SK-N-SH treated with all-trans-retinoic acid at 6 μM for 48 hours (cell line): Measurements from ENCODE around the gene MGAT5B.

Experiments used
- BACH2 ChIP-seq: fragments of 250-450 bp; sonication (Bioruptor Pico); IDR thresholded peaks from 2 replicates; pipeline ENCODE4 v1.9.0; 2021; ENCODE audit warnings: mild to moderate bottlenecking, borderline replicate concordance
- TSHZ2 ChIP-seq: fragments of 250-450 bp; sonication (Bioruptor Pico); IDR thresholded peaks from 2 replicates; pipeline ENCODE4 v1.5.0; 2020; ENCODE audit warnings: mild to moderate bottlenecking, moderate library complexity
- ZNF565 ChIP-seq: fragments of 450-650 bp; formaldehyde crosslinking; conservative IDR thresholded peaks from 2 replicates; pipeline ENCODE4 v1.5.0; 2020; ENCODE audit warnings: low read depth, mild to moderate bottlenecking, moderate library complexity
- ZNF70 ChIP-seq: fragments of 450-650 bp; formaldehyde crosslinking; IDR thresholded peaks from 2 replicates; pipeline ENCODE4 v1.5.0; 2020; ENCODE audit warnings: mild to moderate bottlenecking, moderate library complexity
- ZNF8 ChIP-seq: fragments of 450-650 bp; formaldehyde crosslinking; IDR thresholded peaks from 2 replicates; pipeline ENCODE4 v1.5.0; 2020; ENCODE audit warnings: mild to moderate bottlenecking, moderate library complexity
- TF ChIP-seq, protein P1 (sequence below): fragments of 250-450 bp; sonication (Bioruptor Pico); IDR thresholded peaks from 2 replicates; pipeline ENCODE4 v1.8.0; 2020; ENCODE audit warnings: mild to moderate bottlenecking, moderate library complexity, borderline replicate concordance
- TF ChIP-seq, protein P2 (sequence below): fragments of 250-450 bp; sonication (Bioruptor Pico); IDR thresholded peaks from 2 replicates; pipeline ENCODE4 v1.8.0; 2021; ENCODE audit warnings: low read depth, mild to moderate bottlenecking, moderate library complexity, borderline replicate concordance

GRCh38 chr17:76845541-76846017 is 22.6 kb upstream of the MGAT5B start:
- TF ChIP-seq, protein P1, sequence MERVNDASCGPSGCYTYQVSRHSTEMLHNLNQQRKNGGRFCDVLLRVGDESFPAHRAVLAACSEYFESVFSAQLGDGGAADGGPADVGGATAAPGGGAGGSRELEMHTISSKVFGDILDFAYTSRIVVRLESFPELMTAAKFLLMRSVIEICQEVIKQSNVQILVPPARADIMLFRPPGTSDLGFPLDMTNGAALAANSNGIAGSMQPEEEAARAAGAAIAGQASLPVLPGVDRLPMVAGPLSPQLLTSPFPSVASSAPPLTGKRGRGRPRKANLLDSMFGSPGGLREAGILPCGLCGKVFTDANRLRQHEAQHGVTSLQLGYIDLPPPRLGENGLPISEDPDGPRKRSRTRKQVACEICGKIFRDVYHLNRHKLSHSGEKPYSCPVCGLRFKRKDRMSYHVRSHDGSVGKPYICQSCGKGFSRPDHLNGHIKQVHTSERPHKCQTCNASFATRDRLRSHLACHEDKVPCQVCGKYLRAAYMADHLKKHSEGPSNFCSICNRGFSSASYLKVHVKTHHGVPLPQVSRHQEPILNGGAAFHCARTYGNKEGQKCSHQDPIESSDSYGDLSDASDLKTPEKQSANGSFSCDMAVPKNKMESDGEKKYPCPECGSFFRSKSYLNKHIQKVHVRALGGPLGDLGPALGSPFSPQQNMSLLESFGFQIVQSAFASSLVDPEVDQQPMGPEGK (CRISPR knock-in tag): no peak
- TF ChIP-seq ZNF565 (CRISPR knock-in tag): no peak
- TF ChIP-seq TSHZ2 (CRISPR knock-in tag): no peak
- no peak for TF ChIP-seq ZNF70
- TF ChIP-seq, protein P2, sequence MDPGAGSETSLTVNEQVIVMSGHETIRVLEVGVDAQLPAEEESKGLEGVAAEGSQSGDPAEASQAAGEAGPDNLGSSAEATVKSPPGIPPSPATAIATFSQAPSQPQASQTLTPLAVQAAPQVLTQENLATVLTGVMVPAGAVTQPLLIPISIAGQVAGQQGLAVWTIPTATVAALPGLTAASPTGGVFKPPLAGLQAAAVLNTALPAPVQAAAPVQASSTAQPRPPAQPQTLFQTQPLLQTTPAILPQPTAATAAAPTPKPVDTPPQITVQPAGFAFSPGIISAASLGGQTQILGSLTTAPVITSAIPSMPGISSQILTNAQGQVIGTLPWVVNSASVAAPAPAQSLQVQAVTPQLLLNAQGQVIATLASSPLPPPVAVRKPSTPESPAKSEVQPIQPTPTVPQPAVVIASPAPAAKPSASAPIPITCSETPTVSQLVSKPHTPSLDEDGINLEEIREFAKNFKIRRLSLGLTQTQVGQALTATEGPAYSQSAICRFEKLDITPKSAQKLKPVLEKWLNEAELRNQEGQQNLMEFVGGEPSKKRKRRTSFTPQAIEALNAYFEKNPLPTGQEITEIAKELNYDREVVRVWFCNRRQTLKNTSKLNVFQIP (CRISPR knock-in tag): no peak
- TF ChIP-seq ZNF8 (CRISPR knock-in tag): no peak
- no peak for TF ChIP-seq BACH2
